NCI-H2107 treated with DMSO at 0.1 percent for 48 hours (cell line): Measurements from ENCODE around the gene CEP104.
A peak's percentile ranks its signal among the peaks of the same experiment; 100 is the strongest.

Experiments used
- DNase-seq: peaks from one replicate; lab custom pipeline; 2025; ENCODE audit not compliant: unreplicated experiment; lab: John Stamatoyannopoulos, UW

CEP104 gene

DNA sequence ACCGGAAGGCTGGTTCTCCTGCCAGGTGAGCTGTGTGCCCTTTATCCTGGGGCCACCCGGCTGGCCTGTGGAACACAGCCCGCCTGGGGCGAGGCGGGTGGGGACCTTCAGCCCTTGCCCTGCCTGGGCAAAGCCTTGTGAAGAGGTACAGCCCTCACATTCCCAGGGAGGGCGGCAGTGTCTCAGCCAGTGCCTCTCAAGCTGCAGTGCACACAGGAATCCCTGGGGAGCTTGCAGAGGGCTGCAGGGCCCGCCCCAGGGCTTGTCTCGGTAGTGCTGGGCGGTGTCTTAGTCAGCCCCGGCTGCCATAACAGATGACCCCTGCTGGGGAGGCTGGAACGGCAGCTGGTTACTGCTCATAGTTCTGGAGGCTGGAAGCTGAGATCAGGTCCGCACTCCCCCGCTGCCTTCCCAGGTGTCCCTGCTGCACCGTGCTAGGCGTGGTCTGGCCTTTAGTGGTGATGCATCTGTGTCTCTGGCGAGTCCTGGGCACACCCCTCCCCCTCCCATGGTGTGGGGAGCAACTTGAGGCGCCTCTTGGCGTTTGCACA lies 12.8 kb upstream of the CEP104 start:
- peak; percentile 39 for DNase-seq

DNA sequence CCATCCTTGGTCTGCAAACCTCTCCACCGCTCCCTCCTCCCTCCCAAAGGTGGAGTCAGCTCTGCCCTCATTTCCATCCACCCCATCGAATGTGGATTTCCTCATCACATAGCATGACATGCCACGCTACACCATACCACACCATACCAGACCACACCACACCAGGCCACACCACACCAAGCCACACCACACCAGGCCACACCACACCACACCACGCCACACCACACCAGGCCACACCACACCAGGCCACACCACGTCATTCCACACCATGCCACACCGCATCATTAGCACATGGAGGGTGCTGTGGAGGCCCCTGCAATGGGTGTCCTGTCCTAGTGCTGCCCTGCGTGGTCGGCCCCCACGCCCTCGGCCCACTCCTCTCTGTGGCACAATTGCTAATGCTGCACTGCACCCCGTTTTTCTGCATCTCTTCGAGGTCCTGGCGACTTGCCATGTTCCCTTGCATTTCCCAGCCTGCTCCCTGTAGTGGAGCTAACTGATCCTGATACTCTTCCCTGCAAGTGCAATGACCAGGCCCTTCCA lies 11.5 kb upstream of the CEP104 start:
- DNase-seq: no peak

DNA sequence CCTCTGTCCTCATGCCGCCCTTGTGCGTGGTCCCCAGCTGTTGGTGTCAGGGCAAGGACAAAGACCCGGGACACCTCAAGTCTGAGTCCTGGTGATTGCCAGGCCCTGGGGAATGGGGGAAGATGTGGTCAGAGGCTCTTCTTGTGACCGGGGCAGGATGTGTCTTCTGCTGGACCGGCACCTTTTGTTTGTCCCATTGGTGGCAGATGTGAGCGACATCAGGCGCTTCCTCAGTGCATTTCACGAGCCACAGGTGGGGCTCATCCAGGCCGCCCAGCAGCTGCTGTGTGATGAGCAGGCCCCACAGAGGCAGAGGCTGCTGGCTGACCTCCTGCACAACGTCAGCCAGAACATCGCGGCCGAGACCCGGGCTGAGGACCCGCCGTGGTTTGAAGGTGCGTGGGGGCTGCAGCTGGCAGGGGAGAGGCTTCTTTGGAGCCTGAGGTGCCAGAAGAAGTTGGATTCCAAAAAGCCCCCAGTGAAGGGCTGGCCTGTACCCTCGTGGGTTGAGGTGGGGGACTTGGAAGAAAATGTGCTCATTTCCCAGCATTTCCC lies 8.7 kb upstream of the CEP104 start:
- DNase-seq: no peak

DNA sequence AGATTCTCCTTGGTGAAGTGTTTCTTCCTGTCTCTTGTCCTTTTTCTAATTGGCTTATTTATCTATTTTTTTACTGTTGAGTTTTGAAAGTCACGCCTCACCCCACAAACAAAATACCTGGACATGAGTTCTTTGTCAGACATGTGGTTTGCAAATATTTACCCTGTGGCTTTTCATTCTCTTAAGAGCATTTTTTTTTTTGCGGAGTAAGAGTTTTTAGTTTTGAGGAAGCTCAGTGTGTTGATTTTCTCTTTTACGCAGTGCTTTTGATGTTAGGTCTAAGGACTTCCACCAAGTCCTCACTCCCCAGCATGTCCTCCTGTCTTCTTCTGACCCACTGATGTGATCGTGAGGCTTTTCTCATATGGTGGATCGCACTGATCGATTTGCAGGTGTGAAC lies 7.9 kb upstream of the CEP104 start:
- no peak for DNase-seq

DNA sequence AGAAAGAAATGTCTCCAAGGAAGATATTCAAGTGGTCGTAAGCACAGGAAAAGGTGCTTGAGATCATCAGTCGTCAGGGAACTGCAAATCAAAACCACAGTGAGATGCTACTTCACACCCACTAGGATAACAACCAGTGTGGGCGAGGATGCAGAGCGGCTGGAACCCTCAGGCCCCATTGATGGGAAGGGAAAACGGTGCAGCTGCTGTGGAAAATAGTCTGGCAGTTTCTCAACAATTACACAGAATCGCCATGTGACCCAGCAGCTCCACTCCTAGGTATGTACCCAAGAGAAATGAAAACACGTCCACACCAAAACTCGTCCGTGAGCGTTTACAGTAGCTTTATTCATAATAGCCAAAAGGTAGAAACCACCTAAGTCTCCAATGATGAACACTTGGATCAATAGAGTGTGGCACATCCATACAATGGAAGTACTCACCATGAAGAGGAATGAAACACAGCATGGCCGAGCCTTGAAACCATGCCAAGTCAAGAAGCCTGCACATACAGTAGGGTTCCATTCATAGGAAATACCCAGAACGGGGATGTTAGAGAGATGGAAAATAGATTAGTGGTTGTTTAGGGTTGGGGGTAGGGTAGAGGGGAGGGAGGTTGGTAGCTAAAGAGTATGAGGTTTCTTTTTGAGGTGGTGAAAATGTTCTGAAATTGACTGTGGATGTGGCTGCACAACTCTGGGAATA lies 6.4 kb upstream of the CEP104 start:
- DNase-seq: no peak

DNA sequence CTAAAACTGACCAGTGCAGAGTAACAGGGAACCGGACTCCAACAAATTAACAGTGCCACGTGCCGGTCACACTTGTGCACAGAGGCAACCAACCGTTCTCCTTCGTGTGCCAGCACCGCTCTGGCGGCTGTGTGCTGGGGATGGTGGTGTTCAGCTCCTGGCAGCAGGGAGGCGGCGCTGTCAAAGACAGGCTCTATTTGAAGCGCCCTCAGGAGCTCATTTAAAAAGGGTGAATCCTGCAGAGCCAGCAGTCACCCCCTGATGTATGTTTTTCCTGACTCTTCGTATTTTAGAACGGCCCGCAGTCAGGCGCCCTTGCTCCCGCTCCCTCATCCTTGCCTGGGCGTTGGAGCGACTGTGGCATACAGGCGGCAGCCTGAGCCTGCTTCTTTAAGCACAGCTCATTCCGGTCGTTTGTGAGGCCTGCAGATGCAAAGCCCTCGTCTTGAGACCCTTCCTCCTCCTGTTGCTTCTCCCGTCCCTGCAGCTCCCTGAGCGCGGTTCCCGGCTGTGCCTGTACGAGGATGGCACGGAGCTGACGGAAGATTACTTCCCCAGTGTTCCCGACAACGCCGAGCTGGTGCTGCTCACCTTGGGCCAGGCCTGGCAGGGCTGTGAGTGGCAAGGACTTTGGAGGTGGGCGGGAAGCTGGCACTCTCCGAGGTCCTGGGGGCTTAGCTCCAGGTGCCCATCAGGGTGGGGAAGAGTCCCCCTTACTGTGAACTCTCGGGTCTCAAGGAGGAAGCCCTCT lies 1.4 kb upstream of the CEP104 start:
- DNase-seq: no peak

DNA sequence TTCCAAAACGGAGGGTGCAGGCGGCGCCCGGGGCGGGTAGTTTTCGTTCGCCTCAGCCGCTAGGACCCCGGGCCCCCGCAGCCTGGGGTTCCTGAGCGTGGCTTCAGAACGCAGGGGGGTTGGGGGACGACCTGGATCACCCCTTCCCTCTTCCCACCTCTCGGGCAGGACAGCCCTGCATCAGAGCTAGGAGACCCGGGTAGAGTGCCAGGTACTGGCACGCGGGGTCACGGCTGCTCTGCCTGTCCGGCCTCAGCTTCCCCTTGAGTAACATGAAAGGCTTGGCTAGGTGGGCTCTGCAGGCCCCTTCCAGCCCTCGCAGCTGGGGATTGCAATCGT lies 749 bp upstream of the CEP104 start:
- no peak for DNase-seq

DNA sequence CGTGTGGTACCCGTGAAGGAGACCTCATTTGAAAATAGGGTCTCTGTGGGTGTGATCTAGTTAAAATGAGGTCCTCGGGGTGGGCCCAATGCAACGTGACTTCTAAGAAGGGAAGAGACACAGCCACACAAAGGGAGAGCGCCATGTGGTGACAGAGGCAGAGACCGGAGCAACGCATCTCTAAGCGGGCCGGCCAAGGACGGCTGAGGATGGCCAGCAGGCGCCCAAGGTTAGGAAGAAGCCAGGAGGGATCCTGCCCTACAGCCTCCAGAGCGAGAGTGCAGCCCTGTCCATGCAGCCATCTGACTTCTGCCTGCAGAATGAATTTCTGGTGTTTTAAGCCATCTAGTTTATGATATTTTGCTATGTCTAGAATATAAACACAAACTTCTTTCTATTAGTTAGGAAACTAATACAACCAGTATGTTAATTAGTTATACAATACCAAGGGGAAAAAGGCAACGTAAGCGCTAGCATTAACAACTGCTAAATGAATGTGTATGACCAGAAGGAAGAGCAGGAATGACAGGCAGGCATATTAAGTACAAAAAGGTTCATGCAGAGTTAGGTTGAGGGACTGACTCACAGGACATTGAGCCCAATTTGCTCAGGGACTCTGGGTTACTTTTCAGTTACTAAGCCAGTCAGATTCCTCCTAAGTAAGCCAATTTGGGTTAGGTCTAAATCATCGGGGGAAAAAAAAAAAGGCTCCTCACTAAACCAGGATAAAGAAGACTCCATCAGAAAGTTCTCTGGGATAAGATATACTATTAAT lies 4.1 kb downstream of the CEP104 start:
- no peak for DNase-seq

DNA sequence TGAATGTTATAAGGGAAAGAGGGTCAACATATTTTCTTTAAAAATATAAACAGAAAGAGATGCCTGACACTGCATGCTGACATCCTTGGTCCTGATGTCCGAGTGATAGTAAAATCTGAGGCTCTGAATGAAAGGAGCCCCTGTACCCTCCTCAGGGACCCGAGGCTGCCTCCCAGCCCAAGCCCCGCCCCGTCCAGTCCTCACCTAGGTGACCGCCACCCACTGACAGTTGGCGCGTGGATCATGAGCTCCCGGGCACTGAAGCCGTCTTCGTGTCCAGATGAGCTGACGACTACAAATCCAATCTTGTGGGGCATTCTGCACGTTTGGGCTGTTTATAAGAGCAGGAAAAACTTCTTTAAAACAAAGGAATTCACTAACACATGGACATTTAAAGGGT lies 4.9 kb downstream of the CEP104 start:
- DNase-seq: no peak

DNA sequence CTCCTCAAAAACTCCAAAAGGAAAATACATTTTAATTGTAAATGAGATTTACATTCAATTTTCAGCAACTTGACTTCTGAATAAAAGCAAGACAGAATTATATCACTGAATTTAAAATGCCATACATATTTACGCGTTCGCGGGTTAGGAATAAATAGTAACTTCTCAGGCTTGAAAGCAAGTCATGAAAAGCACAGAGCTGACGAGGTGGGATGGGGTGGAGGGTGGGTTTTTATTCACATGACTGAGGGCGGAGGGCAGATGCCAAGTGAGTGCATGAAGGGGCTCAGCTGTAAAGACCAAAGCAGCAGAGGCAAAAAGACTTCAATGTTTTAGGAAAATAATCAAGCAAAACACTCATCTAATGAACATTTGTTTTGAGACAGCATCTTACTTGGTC lies 5.7 kb downstream of the CEP104 start:
- DNase-seq: no peak

DNA sequence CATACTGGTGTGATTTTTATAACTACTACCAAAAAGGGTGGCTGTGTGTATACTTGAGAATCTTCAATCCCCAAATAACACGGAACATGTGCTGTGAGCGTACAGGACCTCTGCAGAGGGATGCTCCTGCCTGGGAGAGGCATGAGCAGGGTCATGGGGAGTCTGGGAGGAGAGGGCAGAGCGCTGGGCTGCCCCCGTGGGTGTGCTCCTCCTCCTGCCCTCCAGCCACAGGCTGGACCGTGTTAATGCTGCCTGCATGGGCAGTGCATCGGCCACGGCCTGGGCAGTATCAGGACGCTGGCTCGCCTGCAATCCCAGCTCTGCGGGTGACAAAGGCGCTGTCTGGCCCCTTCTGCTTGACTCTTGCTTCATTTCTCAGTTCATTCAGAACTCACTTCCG lies 6.2 kb downstream of the CEP104 start:
- no peak for DNase-seq

DNA sequence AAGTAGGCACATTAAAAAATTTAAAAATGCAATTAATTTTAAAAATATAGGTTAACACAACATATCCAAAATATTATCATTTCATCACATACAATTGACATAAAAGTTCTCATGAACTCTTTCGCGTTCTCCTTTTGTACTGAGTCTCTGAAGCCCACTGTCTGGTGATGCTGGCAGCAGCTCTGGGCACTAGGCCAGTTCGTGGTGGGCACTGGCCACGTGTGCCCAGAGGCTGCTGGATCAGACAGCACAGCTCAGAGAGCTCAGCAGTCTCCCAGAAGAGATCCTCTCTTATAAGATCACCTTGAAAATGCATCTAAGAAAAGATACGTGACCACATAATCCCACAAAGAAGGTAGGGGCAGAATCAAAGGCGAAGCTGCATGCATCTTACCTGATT lies 9.9 kb downstream of the CEP104 start:
- no peak for DNase-seq

DNA sequence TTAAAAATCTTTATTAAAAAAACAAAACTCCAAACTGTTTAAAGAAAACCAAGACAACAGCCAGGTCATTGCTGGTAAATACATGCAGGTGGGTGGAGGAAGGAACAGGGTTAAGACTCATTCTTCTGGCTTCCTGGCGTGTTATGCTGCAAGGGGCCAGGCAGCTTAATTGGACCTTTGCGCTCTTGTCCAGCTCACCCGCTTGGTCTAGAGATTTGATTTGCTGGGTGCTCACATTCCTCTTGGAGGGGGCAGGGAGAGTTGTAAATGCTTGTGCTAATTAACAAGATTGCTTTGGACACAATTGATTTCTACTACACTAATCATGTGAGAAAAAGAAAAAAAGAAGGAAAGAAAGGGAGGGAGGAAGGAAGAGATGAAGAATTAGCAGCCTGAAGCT lies 10.5 kb downstream of the CEP104 start:
- DNase-seq: no peak

DNA sequence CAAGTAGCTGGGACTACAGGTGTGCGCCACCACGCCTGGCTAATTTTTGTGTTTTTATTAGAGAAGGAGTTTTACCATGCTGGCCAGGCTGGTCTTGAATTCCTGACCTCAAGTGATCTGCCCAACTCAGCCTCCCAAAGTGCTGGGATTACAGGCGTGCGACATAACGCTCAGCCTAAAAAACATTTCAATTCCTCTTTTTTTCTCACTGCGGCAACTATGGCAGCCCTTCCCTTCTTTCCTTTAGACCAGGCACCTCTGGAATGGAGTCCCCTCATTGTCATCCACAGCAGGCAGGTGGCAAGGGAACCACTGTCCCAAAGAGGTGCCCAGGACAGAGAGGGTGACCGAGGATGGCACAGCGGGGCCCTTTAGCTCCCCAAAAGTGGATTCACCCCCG lies 14.1 kb downstream of the CEP104 start:
- no peak for DNase-seq

DNA sequence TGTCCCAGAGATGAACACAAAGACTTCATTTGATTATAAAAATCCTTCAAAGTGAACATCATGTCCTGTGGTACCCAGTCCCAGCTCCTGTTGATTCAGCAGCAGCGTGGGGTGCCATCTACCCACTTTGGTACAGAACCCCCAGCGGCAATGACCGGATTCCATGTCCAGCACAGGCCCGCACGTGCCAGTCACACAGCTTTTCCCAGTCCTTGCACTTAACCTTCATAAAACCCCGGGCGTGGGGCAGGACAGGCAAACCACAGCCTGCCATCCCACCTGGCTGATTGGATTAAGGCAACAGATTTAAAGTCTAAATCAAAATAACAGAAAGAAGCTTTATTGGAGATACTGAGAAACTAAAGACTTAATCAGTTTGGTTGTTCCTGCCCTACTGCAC lies 15.5 kb downstream of the CEP104 start:
- DNase-seq: no peak

DNA sequence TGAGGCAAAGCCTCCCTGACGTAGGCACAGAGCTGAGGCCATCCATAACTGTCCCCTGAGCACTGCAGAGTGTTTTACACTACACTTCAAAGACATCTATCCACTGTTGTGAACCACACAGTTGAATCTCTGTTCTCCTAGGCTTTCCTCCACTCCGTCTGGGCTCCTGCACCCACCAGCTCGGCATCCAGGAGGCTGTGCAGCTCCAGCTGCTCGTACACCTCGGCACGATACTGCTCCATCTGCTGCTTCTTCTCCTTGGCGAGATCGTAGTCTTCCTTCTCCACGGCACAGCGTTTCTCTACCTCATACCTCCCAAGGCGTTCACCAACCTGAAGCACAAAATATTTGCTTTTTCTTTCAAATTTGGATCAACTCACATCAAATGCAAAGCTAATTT lies 18.2 kb downstream of the CEP104 start:
- no peak for DNase-seq

DNA sequence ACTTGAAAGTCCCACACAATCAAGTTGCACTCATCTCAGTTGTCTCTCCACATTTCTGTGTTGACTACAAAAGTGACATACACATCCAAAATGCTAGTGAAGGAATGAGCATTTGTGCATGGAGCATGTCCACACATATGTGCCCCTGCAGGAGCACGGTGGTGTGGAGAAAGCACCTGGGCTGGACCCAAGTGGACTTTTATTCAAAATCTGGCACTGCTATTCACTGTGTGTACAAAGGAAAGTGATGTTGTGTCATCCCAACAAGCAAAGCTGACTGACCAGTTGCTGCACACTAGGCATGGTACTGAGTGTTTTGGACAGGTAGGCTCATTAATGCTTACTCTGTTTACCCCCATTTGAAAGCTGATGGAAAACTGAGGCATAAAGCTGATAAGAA lies 19.3 kb downstream of the CEP104 start:
- DNase-seq: no peak

DNA sequence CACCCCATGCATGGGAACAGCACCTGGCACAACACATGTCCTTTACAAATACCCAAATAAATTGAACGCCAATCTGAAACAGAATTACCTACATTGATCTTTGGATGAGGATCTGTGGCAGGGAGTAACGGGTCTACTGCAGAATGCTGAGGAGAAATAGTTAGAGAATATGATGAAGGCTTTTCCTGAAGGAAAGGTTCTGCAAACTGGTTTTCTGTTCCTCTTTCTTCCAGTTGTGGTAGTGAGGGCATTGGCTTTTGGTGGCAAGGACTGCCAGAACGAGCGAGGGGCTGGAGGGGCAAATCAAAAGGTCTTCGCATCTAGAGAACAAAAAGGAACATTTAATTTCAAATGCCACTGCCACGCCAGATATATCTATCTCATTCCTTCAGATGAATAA lies 19.8 kb downstream of the CEP104 start:
- no peak for DNase-seq

DNA sequence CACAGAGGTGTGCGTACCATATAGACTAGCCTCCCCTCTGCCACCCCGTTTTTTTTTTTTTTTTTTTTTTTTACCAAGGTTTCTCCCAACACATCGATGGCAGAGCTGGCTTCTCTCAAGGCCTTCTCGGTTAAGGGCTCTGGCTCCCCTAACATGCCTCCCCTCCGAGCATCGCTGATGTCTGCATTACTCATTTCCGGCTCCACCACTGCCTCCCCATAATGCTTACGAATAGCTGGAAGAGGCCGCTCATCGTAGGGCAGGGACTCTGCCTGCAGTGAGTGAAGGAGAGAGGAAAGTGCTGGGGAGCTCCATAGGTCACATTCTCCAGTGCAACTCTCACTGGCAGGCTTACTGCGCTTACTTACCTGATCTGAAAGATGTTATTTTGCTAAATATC lies 20.6 kb downstream of the CEP104 start:
- no peak for DNase-seq

DNA sequence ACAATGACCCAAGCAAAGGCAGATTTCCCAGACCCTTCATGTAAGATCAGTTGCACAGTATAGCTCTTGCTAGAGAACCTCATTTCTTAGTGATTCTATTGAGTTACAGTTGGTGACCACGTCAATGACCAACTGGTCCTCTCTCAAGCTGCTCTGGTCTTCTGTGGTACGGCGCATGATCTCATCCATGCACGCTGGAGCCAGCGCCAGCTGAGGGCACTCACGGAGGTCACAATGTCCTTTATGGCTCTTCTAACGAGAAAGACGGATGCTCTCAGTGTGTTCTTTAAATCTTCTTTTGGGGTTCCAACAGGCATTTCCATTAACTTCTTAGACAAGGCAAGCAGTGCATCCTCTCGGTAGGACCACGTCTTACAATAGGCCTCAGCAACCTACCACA lies 22.3 kb downstream of the CEP104 start:
- no peak for DNase-seq

DNA sequence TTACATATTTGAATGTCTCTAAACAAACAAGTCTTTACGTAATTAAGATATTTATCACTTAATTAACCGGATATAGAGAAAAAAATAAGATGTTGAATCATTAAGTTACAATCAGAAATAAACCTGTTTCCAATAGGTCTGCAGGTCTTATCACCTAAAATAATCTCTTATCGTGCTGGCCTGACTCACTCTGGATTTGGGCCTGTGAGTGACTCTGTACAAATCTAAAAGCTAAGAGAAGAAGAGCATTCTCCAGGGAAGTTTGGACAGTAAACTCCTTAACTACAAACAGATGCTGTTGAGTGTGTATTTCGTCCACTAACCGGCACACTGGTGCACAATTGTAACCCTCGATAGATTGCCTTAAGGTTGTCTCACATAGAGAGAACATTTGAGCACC lies 25.3 kb downstream of the CEP104 start:
- no peak for DNase-seq
